Upper lobe of left lung (tissue), 6 donors: Measurements from ENCODE around the gene CELSR1. TPM values are rescaled to one million over a fixed set of nuclear protein-coding genes. Genes with fewer than 3 reads are reported as not detected.

Experiments used
- ATAC-seq, 2 donors: fragments of 200-7000 bp; cut with Tn5 transposase; one replicate each; pipeline ENCODE4 v1.9.1; 2022; ENCODE audit warnings: mild to moderate bottlenecking in 2 of 2, moderate library complexity in 2 of 2; ENCODE audit not compliant: low FRiP score in 2 of 2
- DNase-seq, 2 donors: peaks; one replicate each; pipeline ENCODE4 v3.0.0-alpha.2; 2019 to 2020
- H3K27ac ChIP-seq, 4 donors: fragments of 200-600 bp; sonication (generic); one replicate each; pipeline ENCODE4 v1.5.1; 2016 to 2019
- H3K27me3 ChIP-seq, 4 donors: fragments of 200-600 bp; sonication (generic); one replicate each; pipeline ENCODE4 v1.5.1; 2017 to 2019
- H3K36me3 ChIP-seq, 4 donors: fragments of 200-600 bp; sonication (generic); one replicate each; pipeline ENCODE4 v1.5.1; 2016 to 2019
- H3K4me1 ChIP-seq, 4 donors: fragments of 200-600 bp; sonication (generic); one replicate each; pipeline ENCODE4 v1.5.1; 2018 to 2019
- H3K4me3 ChIP-seq, 4 donors: fragments of 200-600 bp; sonication (generic); one replicate each; pipeline ENCODE4 v1.5.1; 2017 to 2019; ENCODE audit warnings: mild to moderate bottlenecking in 2 of 4, moderate library complexity in 1 of 4
- H3K9me3 ChIP-seq, 4 donors: fragments of 200-600 bp; sonication (generic); one replicate each; pipeline ENCODE4 v1.5.1; 2018 to 2019
- EP300 ChIP-seq, 4 donors: sonication (generic); formaldehyde crosslinking; IDR thresholded peaks; one replicate each; pipeline ENCODE4 v1.5.1; 2017; ENCODE audit warnings: antibody characterized with exemption in 4 of 4, control low read depth in 2 of 4
- POLR2A ChIP-seq, 4 donors: fragments of 450-650 bp; IDR thresholded peaks; one replicate each; pipeline ENCODE4 v1.5.1; 2016 to 2017; ENCODE audit warnings: antibody characterized with exemption in 4 of 4, mild to moderate bottlenecking in 2 of 4
- POLR2AphosphoS5 ChIP-seq, 2 donors: sonication (generic); formaldehyde crosslinking; IDR thresholded peaks; one replicate each; pipeline ENCODE4 v1.5.1; 2017; ENCODE audit warnings: antibody characterized with exemption in 2 of 2
- WGBS, 2 donors: methylation state at CpG; one replicate each; pipeline ENCODE4 v1.1.5; 2017 to 2018; 5-methylcytosine and 5-hydroxymethylcytosine counted together
- total RNA-seq, 6 donors: library from RNA; depleted of rRNA in 4 of 6; stranded (reverse); fragments of >200 nt in 4 of 6; gene quantifications; one replicate each; pipeline versions ENCODE4 v1.1.0 to v1.2.1, GENCODE V29; 2016 to 2021
- TF ChIP-seq, protein P1 (sequence below), 6 experiments: fragments of 450-650 bp in 4 of 6; fragments of 200-600 bp in 2 of 6; sonication (generic) in 2 of 6; IDR thresholded peaks; one replicate each; pipeline ENCODE4 v1.5.1; 2016 to 2019; ENCODE audit warnings: antibody characterized with exemption in 6 of 6
- donor health status: DM: no; HTN: no; CAD: no; lungs with moderate emphysema.
- donor health status: DM: no; HTN: yes; CAD: no; lungs with severe emphysema.

Gene CELSR1
- total RNA-seq, 6 donors from 2014 or later: 45.1 to 145 (median 80.1) TPM

DNA sequence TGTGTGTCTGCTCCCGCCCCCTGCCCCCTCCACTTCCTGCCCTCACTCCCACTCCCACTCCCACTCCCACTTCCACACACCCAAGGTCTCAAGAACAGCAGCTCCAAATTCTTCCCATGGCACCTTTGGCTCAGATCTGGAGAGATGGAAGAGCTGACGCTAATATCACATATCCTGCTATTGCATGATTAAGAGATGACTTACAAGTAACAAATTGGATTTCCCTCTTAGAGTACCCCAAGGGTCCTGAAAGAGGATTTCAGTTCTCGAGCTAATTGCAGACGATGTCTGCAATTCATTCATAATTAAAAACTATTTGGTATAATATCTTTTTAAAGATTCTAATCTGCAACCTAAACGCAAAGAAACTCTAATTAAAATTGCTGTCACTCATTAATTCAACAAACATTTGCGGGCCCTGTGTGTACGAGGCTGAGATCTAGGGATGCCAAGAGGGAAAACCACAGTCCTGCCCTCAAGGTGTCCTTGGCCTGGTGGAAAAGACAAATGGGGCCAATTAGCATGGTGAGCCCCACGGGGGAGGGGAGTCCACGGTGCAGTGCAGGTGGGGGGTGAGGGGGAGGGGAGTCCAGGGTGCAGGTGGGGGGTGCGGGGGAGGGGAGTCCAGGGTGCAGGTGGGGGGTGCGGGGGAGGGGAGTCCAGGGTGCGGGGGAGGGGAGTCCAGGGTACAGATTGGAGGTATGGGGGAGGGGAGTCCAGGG, 50.3 kb downstream of the CELSR1 start:
- Histone ChIP-seq H3K27ac (no peak overlapping the region), H3K4me3 (no peak overlapping the region), H3K4me1 (peaks cover 0 to 16% (median 6%) of the 10 kb centered on the region in 4 donors), H3K36me3 (no peaks in the 10 kb centered on the region), H3K9me3 (no peaks in the 10 kb centered on the region), H3K27me3 (no peaks in the 10 kb centered on the region)
- TF ChIP-seq POLR2A (IDR thresholded peaks at IDR 0.05): no peak
- TF ChIP-seq EP300 (IDR thresholded peaks at IDR 0.05): no peak
- no peak for TF ChIP-seq POLR2AphosphoS5 (IDR thresholded peaks at IDR 0.05)
- TF ChIP-seq, protein P1, sequence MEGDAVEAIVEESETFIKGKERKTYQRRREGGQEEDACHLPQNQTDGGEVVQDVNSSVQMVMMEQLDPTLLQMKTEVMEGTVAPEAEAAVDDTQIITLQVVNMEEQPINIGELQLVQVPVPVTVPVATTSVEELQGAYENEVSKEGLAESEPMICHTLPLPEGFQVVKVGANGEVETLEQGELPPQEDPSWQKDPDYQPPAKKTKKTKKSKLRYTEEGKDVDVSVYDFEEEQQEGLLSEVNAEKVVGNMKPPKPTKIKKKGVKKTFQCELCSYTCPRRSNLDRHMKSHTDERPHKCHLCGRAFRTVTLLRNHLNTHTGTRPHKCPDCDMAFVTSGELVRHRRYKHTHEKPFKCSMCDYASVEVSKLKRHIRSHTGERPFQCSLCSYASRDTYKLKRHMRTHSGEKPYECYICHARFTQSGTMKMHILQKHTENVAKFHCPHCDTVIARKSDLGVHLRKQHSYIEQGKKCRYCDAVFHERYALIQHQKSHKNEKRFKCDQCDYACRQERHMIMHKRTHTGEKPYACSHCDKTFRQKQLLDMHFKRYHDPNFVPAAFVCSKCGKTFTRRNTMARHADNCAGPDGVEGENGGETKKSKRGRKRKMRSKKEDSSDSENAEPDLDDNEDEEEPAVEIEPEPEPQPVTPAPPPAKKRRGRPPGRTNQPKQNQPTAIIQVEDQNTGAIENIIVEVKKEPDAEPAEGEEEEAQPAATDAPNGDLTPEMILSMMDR (IDR thresholded peaks at IDR 0.05): no peak
- DNase-seq (no peak), ATAC-seq (no peak)
- WGBS, 2 donors: 80 to 89% methylated on average over 7 to 8 of the region's 12 CpGs

GRCh38 chr22:46484861-46485595, 52.4 kb downstream of the CELSR1 start:
- Histone ChIP-seq H3K4me3 (no peak overlapping the region), H3K27me3 (no peaks in the 10 kb centered on the region), H3K36me3 (no peaks in the 10 kb centered on the region), H3K4me1 (peaks cover 0 to 16% (median 6%) of the 10 kb centered on the region in 4 donors), H3K27ac (peak overlapping the region; percentile 57 to 66 (median 62)), H3K9me3 (no peaks in the 10 kb centered on the region)
- 67 to 71% methylated on average over 15 of the region's 15 CpGs for WGBS, 2 donors
- TF ChIP-seq EP300 (IDR thresholded peaks at IDR 0.05) (no peak), POLR2A (IDR thresholded peaks at IDR 0.05) (no peak), POLR2AphosphoS5 (IDR thresholded peaks at IDR 0.05) (no peak)
- TF ChIP-seq, protein P1 (IDR thresholded peaks at IDR 0.05): no peak
- ATAC-seq: no peak
- no peak for DNase-seq

GRCh38 chr22:46484156-46484860, 53.1 kb downstream of the CELSR1 start:
- WGBS, 2 donors: 77 to 78% methylated on average over 8 to 16 of the region's 16 CpGs
- Histone ChIP-seq H3K27ac (peak overlapping the region; percentile 57 to 66 (median 62)), H3K4me3 (no peak overlapping the region), H3K9me3 (no peaks in the 10 kb centered on the region), H3K27me3 (no peaks in the 10 kb centered on the region), H3K36me3 (no peaks in the 10 kb centered on the region), H3K4me1 (peaks cover 0 to 16% (median 6%) of the 10 kb centered on the region in 4 donors)
- DNase-seq (peak in 1 of 2 donors; percentile 63), ATAC-seq (peak; percentile 30 to 65)
- TF ChIP-seq POLR2AphosphoS5 (IDR thresholded peaks at IDR 0.05) (no peak), POLR2A (IDR thresholded peaks at IDR 0.05) (no peak), EP300 (IDR thresholded peaks at IDR 0.05) (no peak)
- TF ChIP-seq, protein P1 (IDR thresholded peaks at IDR 0.05): no peak

DNA sequence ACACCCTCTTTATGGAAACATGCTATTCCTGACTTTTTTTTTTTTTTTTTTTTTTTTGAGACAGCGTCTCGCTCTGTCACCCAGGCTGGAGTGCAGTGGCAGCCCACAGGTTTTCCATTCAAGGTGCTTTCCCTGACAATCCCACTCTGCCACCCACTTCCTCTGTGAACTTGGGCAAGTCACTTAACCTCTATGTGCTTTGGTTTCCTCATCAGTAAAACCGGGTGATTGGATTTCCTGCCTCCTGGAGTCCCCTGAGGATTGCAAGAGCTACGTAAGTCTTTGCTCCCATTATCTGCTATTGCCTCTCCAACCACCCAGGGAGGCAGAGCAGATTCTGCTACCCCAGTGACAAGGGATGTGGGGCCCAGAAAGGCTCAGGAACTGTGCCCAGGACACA, 54.1 kb downstream of the CELSR1 start:
- Histone ChIP-seq H3K27ac (peak overlapping the region; percentile 57 to 66 (median 62)), H3K4me1 (peaks cover 0 to 16% (median 6%) of the 10 kb centered on the region in 4 donors), H3K4me3 (no peak overlapping the region), H3K36me3 (no peaks in the 10 kb centered on the region), H3K27me3 (no peaks in the 10 kb centered on the region), H3K9me3 (no peaks in the 10 kb centered on the region)
- 21 to 29% methylated on average over 4 of the region's 4 CpGs for WGBS, 2 donors
- ATAC-seq (no peak), DNase-seq (no peak)
- TF ChIP-seq POLR2AphosphoS5 (IDR thresholded peaks at IDR 0.05) (no peak), EP300 (IDR thresholded peaks at IDR 0.05) (no peak), POLR2A (IDR thresholded peaks at IDR 0.05) (no peak)
- TF ChIP-seq, protein P1 (IDR thresholded peaks at IDR 0.05): no peak
